HS-5 (cell line): Measurements from ENCODE around the gene AMY1C.
"Not testable (repeated sequence)": the region's sequence is repeated elsewhere in the genome, so short reads cannot be mapped to it uniquely, and the experiment has no call there.

Experiments
- DNase-seq: peaks from one replicate; pipeline ENCODE4 v3.0.0-alpha.2; 2012; ENCODE audit warnings: low read depth

The AMY1C gene

GRCh38 chr1:103749598-103749997 lies at the start of gene AMY1C:
AMY1C (plus strand) TSS chr1:103749898; CDS start chr1:103750470, 572 bp downstream.
- not testable (repeated sequence) for DNase-seq

DNA sequence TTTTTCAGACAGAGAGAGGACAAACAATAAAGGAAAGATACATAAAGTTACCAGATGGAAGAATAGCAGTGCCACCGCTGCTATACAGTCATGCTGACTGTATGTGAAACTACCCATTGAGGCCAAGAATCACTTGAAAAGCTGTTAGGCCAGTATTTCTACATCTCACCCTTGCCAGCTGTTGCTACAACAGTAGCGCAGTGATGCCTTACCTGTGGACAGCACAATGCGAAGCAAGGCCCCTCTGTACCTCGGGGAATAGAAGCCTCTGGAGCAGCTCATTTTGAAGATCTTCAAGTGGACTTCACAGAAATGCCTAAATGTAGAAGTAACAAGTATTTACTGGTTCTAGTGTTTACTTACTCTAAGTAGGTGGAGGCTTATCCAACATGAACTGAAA lies 49.0 kb upstream of the AMY1C start:
- not testable (repeated sequence) for DNase-seq

- DNase-seq: not testable (repeated sequence)
Measured at GRCh38 chr1:103701256-103701655, 48.4 kb upstream of the AMY1C start.

- not testable (repeated sequence) for DNase-seq
Measured at GRCh38 chr1:103707670-103708069, 42.0 kb upstream of the AMY1C start.

GRCh38 chr1:103710381-103710780 lies 39.3 kb upstream of the AMY1C start:
- not testable (repeated sequence) for DNase-seq

DNA sequence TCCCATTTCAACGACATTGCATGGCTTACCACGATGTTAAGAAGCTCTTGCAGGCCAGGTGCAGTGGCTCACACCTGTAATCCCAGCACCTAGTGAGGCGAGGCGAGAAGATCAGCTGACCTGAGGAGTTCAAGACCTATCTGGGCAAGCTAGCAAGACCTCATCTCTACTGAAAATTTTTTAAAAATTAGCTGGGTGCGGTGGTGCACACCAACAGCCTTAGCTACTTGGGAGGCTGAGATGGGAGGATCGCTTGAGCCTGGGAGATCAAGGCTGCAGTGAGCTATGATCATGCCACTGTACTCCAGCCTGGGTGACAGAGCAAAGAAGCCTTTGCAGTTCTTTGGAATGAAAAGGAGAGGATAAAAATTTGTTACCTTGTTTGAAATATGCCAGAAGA lies 32.3 kb upstream of the AMY1C start:
- DNase-seq: not testable (repeated sequence)

DNA sequence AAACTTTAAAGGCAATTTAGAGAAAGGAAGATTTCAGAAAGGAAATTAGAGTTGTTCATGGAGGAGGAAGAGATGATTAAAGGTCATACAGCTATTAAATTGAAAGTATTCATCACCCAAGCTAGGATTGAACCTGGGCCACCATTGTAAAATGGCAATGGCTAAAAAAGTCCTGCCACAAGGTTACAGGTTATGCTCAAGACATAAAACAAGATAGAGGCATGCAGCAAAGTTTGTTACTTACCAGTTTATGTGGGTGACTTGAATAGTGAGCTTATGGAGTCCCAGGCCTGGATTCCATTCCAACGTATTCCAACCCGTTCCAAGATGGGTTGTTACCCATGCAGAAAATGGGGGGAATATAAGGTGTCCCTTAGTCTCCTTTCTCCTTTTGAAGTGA lies 28.2 kb upstream of the AMY1C start:
- not testable (repeated sequence) for DNase-seq

DNA sequence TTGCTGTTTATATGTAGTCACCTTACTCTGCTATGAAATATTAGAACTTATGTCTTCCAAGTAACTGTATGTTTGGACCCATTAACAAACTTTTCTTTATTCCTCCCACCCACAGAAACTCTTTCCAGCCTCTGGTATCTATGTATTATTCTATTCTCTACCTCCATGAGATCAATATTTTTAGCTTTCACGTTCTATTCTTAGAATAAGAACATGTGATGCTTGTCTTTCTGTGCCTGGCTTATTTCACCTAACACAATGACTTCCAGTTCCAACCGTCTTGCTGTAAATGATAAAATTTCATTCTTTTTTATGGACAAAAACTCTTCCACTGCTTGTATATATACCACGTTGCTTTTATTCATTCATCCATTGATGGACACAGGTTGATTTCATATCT lies 14.4 kb upstream of the AMY1C start:
- not testable (repeated sequence) for DNase-seq

GRCh38 chr1:103738031-103738430 lies 11.7 kb upstream of the AMY1C start:
- not testable (repeated sequence) for DNase-seq

DNA sequence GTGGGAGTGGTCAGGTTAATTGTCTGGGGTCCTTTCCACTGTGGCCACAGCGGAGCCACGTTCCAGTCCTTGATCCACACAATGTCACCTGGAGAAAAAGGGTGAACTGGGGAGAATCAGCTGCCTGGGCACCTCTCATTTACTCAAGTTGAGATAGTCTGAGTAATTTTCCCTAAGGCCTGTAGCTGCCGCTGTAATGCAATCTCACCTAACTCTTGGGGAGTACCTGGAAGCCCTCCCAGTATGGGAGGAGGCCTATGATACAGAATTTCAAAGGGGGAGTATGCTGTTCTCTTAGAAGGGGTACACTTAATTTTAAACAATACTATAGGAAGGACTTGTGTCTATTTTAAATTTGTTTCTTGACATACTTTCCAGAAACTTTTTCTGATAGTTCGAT lies 5.2 kb upstream of the AMY1C start:
- DNase-seq: not testable (repeated sequence)

DNA sequence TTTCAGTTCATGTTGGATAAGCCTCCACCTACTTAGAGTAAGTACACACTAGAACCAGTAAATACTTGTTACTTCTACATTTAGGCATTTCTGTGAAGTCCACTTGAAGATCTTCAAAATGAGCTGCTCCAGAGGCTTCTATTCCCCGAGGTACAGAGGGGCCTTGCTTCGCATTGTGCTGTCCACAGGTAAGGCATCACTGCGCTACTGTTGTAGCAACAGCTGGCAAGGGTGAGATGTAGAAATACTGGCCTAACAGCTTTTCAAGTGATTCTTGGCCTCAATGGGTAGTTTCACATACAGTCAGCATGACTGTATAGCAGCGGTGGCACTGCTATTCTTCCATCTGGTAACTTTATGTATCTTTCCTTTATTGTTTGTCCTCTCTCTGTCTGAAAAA lies 4.7 kb upstream of the AMY1C start:
- DNase-seq: not testable (repeated sequence)

GRCh38 chr1:103748273-103748672 lies 1.4 kb upstream of the AMY1C start:
- DNase-seq: not testable (repeated sequence)

DNA sequence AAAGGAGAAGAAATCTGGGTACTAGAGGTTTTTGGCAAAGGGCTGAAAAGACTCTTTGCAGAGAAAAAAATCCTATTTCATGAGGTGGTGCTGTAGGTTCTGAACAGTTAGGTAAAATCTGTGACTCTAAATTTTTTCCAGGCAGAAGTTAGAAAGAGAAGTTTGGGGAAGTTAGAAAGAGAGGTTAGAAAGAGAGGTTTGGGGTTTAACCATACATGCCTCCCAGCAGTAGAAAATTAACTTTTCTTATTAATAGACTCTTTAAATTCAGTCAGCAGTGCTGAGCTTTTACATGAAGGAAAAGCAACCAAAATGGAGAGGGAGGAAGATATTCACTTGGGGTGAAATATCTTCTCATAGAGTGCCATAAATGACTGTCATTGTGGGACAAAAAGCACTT lies 12.2 kb downstream of the AMY1C start:
- DNase-seq: no peak

- DNase-seq: no peak
Measured at GRCh38 chr1:103779932-103780331, 30.2 kb downstream of the AMY1C start.

DNA sequence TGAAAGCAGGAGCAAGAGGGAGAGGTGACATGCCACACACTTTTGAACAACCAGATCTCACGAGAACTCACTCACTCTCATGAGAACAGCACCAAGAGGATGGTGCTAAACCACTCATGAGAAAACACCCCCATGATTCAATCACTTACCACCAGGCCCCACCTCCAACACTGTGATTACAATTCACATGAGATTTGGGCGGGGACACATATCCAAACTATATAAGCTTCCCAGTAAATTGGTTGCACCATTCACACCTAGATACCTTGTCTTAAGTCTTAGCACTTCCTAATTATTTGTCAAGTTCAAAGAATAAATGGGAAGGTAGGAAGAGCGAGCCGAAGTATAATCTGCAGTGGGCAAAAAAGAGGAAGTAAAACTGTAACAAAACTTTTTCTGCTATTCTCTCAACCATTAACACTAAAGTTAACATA lies 34.3 kb downstream of the AMY1C start:
- no peak for DNase-seq

GRCh38 chr1:103788377-103788776 lies 38.7 kb downstream of the AMY1C start:
- peak; percentile 38 for DNase-seq

- DNase-seq: no peak
Measured at GRCh38 chr1:103790172-103790571, 40.5 kb downstream of the AMY1C start.
